Aorta (tissue), 5 donors: ENCODE measurements around the gene LYPD6. TPM values are rescaled to one million over a fixed set of nuclear protein-coding genes. Genes with fewer than 3 reads are reported as not detected.

ENCODE experiments used
- ATAC-seq: fragments of 200-7000 bp; cut with Tn5 transposase; one replicate; pipeline ENCODE4 v1.9.1; 2022; ENCODE audit warnings: moderate library complexity; ENCODE audit not compliant: low FRiP score
- DNase-seq, 2 donors: peaks; one replicate each; pipeline ENCODE4 v3.0.0-alpha.2; 2020
- H3K27ac ChIP-seq, 2 donors: one replicate each; pipeline ENCODE4 v1.5.1; 2013; ENCODE audit warnings: low read length in 2 of 2, mild to moderate bottlenecking in 2 of 2, moderate library complexity in 2 of 2, control low read depth in 1 of 2, inconsistent platforms in 1 of 2, low read depth in 1 of 2
- H3K27me3 ChIP-seq, 2 donors: one replicate each; pipeline ENCODE4 v1.6.1; 2013; ENCODE audit warnings: control low read depth in 1 of 2, low read length in 1 of 2, mild to moderate bottlenecking in 1 of 2, moderate library complexity in 1 of 2; ENCODE audit not compliant: insufficient read depth in 2 of 2, control insufficient read depth in 1 of 2
- H3K36me3 ChIP-seq, 2 donors: one replicate each; pipeline ENCODE4 v1.6.1; 2013; ENCODE audit warnings: control low read depth in 1 of 2, low read length in 1 of 2, mild to moderate bottlenecking in 1 of 2; ENCODE audit not compliant: insufficient read depth in 2 of 2, control insufficient read depth in 1 of 2
- H3K4me1 ChIP-seq, 2 donors: one replicate each; pipeline ENCODE4 v1.6.1; 2013; ENCODE audit warnings: low read length in 2 of 2, control low read depth in 1 of 2, mild to moderate bottlenecking in 1 of 2, moderate library complexity in 1 of 2; ENCODE audit not compliant: insufficient read depth in 2 of 2, control insufficient read depth in 1 of 2
- H3K4me3 ChIP-seq, 2 donors: one replicate each; pipeline ENCODE4 v1.5.1; 2013; ENCODE audit warnings: low read length in 2 of 2, control low read depth in 1 of 2, mild to moderate bottlenecking in 1 of 2
- H3K9me3 ChIP-seq: one replicate; pipeline ENCODE4 v1.6.1; 2013; ENCODE audit warnings: mild to moderate bottlenecking, low read length; ENCODE audit not compliant: control insufficient read depth
- WGBS, 2 donors: extraction: QIAGEN DNeasy Blood & Tissue Kit; methylation state at CpG; one replicate each; pipeline ENCODE4 v1.1.7; 2013; 5-methylcytosine and 5-hydroxymethylcytosine counted together
- intact Hi-C, 2 donors: fragments of 100-400 bp; cut with DNase I; formaldehyde crosslinking; loops; one replicate each; pipeline versions ENCODE4 v1.14.2 to v1.15.0; 2022
- polyA plus RNA-seq, 2 donors: library from polyadenylated mRNA; stranded (reverse); fragments of 200-250 nt; gene quantifications; one replicate each; pipeline ENCODE4 v1.2.3, GENCODE V29; 2013
- total RNA-seq, 2 donors: library from RNA; stranded (reverse); fragmentation: NEBNext Ultra II Directional; extraction: Animal tissue kit (Norgen Biotek cat#: 25700); gene quantifications; one replicate each; pipeline ENCODE4 v1.2.1, GENCODE V29; 2021
- donor health status: healthy with polysubstance abuse.
- donor health status: Bipolar disorder and iron deficiency.
- donor health status: DM: no; HTN: no; CAD: no.
- donor health status: DM: no; HTN: no; CAD: no.
- donor health status: DM: yes; HTN: yes; CAD: no.

The LYPD6 gene
- total and polyA plus RNA-seq, 4 donors, result 0.23 to 0.42 (median 0.25) TPM; not detected in 1

DNA sequence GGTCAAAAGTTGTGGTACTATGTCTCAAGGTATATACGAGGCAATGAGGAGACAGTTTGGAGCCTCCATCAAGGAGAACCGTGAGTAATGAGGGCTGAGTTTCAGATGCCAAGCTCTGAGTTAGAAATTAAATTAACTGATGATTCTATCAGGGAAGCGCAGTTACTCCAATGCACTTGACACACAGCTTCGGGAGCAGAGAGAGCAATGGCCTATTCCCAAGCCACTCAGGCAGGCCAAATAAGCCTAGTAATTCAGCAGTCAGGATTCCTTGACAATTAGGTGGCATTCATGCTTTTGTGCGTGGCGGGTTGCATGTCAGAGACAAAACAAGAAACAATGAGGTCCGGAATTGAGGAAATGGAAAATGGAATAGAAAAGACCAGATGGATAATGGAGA, 134.0 kb downstream of the LYPD6 start:
- Histone ChIP-seq H3K9me3 (no peaks in the 10 kb centered on the region), H3K4me3 (no peak overlapping the region), H3K27ac (no peak overlapping the region), H3K36me3 (no peaks in the 10 kb centered on the region), H3K27me3 (no peaks in the 10 kb centered on the region), H3K4me1 (no peaks in the 10 kb centered on the region)
- WGBS, 2 donors, result 93 to 94% methylated on average over 7 of the region's 7 CpGs
- intact Hi-C loops, result no loop called here
- no peak for DNase-seq
- ATAC-seq, result no peak

DNA sequence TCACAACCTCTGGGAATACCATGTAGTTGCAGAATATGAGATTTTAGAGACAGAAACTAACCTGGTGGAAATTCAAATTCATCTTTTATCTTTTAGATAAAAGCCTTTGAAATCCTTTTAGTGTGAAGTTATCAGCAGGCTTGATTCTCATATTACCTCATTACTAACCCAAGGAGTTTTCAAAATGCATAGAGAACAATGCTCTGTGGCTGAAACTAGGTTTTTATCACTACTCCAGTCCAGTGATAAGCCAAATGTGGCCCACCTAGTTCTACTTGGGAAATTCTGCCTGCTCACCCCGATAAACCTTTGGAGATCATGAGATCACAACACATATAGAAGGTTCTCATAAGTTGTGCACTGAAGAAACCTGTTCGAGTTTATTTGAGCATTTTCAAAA, 135.5 kb downstream of the LYPD6 start:
- Histone ChIP-seq H3K9me3 (no peaks in the 10 kb centered on the region), H3K4me1 (no peaks in the 10 kb centered on the region), H3K27me3 (no peaks in the 10 kb centered on the region), H3K4me3 (no peak overlapping the region), H3K36me3 (no peaks in the 10 kb centered on the region), H3K27ac (no peak overlapping the region)
- ATAC-seq, result no peak
- WGBS, 2 donors, result 86 to 87% methylated on average over 2 of the region's 2 CpGs
- DNase-seq, result no peak
- intact Hi-C loops, result no loop called here

DNA sequence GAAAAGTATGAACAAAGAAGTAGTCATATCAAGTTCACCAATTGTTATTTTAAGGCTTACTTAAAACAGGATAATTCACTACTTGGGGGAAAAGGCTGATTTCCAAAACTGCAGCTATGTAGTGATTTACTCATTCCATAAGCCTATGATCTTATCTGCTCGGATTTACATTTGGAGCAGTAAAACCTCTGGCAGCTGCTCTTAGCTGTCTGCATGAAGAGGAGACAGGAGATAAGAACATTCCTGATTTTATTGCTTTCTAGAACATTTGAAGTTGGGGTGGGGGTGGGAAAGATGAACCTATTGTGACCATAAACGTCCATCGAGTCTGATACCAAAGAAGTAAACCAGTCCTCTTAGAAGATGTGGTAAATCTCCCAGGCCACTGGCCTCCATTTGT, 136.2 kb downstream of the LYPD6 start:
- DNase-seq (no peak), ATAC-seq (no peak)
- H3K4me1 ChIP-seq, result no peaks in the 10 kb centered on the region
- no peaks in the 10 kb centered on the region for H3K27me3 ChIP-seq
- no peaks in the 10 kb centered on the region for H3K36me3 ChIP-seq
- 57 to 61% methylated on average over 3 of the region's 3 CpGs for WGBS, 2 donors
- no peak overlapping the region for H3K4me3 ChIP-seq
- no peak overlapping the region for H3K27ac ChIP-seq
- intact Hi-C loops, result no loop called here
- no peaks in the 10 kb centered on the region for H3K9me3 ChIP-seq

DNA sequence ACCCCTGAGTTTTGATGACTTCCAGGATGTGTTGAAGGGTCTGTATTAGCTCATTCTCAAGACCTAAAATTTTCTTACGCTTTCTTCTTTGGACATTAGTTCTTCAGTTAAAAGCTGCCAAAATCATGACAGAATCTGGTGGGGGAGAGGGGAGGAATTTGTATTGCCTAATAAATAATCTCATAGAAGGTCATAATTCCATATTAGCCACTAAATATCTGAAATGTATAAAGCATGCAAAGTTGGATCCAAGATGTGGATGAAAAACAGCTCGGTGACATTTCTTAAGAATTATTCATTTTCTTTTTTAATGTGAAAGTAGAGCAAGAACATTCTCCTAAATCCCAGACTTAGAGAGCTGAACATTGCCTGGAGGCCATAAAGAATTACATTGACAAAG, 137.0 kb downstream of the LYPD6 start:
- intact Hi-C loops, result no loop called here
- ATAC-seq (no peak), DNase-seq (no peak)
- Histone ChIP-seq H3K36me3 (no peaks in the 10 kb centered on the region), H3K27ac (no peak overlapping the region), H3K4me3 (no peak overlapping the region), H3K27me3 (no peaks in the 10 kb centered on the region), H3K4me1 (no peaks in the 10 kb centered on the region), H3K9me3 (no peaks in the 10 kb centered on the region)
- WGBS, 2 donors, result 28 to 43% methylated on average over 2 of the region's 2 CpGs

DNA sequence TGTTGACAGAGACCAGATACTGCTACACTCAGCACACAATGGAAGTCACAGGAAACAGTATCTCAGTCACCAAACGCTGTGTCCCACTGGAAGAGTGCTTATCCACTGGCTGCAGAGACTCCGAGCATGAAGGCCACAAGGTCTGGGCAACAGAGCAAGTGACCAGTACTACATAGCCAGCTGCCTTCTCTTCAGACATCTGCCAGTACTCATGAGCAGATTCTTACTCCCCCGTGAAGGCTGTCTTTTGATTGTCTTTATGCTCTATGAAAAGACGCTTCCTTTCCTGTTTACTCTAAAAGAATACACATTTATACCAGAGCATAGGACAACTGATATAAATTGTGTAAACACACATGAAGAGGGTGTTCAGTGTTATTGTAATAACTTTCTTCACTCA, 138.2 kb downstream of the LYPD6 start:
- no peak for ATAC-seq
- 89 to 93% methylated on average over 4 of the region's 4 CpGs for WGBS, 2 donors
- Histone ChIP-seq H3K4me1 (no peaks in the 10 kb centered on the region), H3K9me3 (no peaks in the 10 kb centered on the region), H3K27ac (no peak overlapping the region), H3K36me3 (no peaks in the 10 kb centered on the region), H3K4me3 (no peak overlapping the region), H3K27me3 (no peaks in the 10 kb centered on the region)
- intact Hi-C loops, result no loop called here
- no peak for DNase-seq

DNA sequence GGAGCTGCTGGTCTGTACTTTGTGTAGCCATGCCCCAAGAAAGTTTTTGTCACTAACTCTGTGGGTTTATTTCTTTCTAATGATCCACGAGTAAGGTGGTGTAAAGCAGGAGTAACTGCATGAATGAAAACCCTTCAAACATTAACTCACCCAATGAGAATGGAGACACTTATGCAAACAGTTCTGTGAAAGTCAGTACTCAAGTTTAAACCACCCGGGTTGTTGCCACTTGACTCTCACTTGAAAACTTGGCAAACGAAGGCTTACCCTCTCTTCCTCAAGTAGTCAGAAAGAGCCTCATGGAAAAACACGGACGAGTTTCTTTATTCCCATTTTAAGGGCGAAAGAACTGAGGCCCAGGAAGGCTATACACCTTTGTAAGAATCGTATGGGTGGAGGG, 139.7 kb downstream of the LYPD6 start:
- Histone ChIP-seq H3K4me1 (no peaks in the 10 kb centered on the region), H3K4me3 (no peak overlapping the region), H3K36me3 (no peaks in the 10 kb centered on the region), H3K27me3 (no peaks in the 10 kb centered on the region), H3K27ac (no peak overlapping the region), H3K9me3 (no peaks in the 10 kb centered on the region)
- intact Hi-C loops, result no loop called here
- WGBS, 2 donors, result 87 to 92% methylated on average over 7 of the region's 7 CpGs
- ATAC-seq, result no peak
- DNase-seq, result no peak

DNA sequence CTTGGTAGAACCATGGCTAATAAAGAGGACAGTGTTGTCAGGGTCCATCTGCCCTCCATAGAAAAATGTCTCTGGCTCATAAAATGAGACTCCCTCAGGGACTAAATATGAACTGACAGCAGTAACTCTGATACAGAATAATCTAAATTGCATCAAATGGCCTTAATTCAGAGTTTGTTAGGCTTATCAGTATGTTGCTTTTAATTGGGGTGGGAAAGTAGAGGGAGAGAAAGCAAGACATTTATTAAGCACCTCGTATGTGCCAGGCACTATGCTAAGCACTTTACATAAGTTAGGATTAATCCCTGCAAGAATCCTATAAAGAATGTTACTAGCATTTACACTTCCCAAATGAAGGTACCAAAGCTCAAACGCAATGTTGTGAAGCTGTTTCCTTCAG, 142.0 kb downstream of the LYPD6 start:
- H3K27me3 ChIP-seq, result no peaks in the 10 kb centered on the region
- DNase-seq (no peak), ATAC-seq (no peak)
- H3K36me3 ChIP-seq, result no peaks in the 10 kb centered on the region
- no peak overlapping the region for H3K4me3 ChIP-seq
- no peaks in the 10 kb centered on the region for H3K4me1 ChIP-seq
- H3K9me3 ChIP-seq, result no peaks in the 10 kb centered on the region
- intact Hi-C loops, result no loop called here
- 84 to 87% methylated on average over 2 of the region's 2 CpGs for WGBS, 2 donors
- no peak overlapping the region for H3K27ac ChIP-seq

DNA sequence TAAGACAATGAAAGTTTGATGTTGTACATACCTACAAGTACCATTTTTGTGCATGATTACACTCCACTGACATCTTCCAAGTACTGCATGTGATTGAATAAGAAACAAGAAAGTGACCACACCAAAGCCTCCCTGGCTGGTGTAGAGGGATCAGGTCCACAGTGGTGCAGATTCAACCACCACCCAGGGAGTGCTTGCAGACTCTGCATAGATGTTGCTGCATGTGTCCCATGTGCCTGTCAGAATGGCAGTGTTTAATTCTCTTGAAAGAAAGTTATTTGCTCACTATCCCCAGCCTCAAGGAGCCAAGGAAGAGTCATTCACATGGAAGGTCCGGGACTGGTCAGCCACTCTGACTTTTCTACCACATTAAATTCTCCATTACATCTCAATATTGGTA, 142.7 kb downstream of the LYPD6 start:
- no peaks in the 10 kb centered on the region for H3K9me3 ChIP-seq
- no peaks in the 10 kb centered on the region for H3K4me1 ChIP-seq
- intact Hi-C loops, result no loop called here
- no peaks in the 10 kb centered on the region for H3K36me3 ChIP-seq
- ATAC-seq (no peak), DNase-seq (no peak)
- H3K27ac ChIP-seq, result no peak overlapping the region
- no peaks in the 10 kb centered on the region for H3K27me3 ChIP-seq
- 91 to 94% methylated on average over 1 of the region's 1 CpG for WGBS, 2 donors
- H3K4me3 ChIP-seq, result no peak overlapping the region

DNA sequence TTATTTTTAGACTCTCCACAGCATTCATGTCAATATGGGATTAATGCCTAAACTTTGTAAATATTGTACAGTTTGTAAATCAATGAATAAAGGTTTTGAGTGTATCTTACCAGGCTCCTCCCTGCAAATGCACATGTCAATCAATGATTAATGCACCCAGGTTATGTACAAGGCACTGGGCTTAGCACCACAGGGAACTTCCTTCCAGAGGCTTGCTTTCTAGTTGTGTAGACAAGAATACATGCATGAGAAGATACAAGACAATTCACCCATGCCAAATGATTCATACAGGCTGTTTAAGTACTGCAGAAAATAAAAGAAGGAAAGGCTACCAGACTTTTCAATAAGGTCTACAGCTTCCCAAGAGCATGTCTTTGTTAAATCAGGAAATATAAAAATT, 143.1 kb downstream of the LYPD6 start:
- Histone ChIP-seq H3K27ac (no peak overlapping the region), H3K4me1 (no peaks in the 10 kb centered on the region), H3K4me3 (no peak overlapping the region), H3K36me3 (no peaks in the 10 kb centered on the region), H3K27me3 (no peaks in the 10 kb centered on the region), H3K9me3 (no peaks in the 10 kb centered on the region)
- intact Hi-C loops, result no loop called here
- ATAC-seq (no peak), DNase-seq (no peak)
